GM18867 (cell line): ENCODE measurements around the gene FRAS1.
"Not testable (repeated sequence)": the region's sequence is repeated elsewhere in the genome, so short reads cannot be mapped to it uniquely, and the experiment has no call there.

Experiments used
- ATAC-seq: cut with Tn5 transposase; IDR thresholded peaks from one replicate; pipeline ENCODE4 v1.9.1; 2021; ENCODE audit warnings: mild to moderate bottlenecking, moderate library complexity; ENCODE audit not compliant: unreplicated experiment

Gene FRAS1

GRCh38 chr4:78268597-78268996, 211.5 kb downstream of the FRAS1 start:
- no peak for ATAC-seq

DNA sequence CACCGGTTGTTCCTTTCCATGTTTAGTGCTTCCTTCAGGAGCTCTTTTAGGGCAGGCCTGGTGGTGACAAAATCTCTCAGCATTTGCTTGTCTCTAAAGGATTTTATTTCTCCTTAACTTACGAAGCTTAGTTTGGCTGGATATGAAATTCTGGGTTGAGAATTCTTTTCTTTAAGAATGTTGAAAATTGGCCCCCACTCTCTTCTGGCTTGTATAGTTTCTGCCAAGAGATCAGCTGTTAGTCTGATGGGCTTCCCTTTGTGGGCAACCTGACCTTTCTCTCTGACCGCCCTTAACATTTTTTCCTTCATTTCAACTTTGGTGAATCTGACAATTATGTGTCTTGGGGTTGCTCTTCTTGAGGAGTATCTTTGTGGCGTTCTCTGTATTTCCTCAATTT, 218.3 kb downstream of the FRAS1 start:
- ATAC-seq: not testable (repeated sequence)

- ATAC-seq: no peak
Measured at GRCh38 chr4:78286281-78286680, 229.2 kb downstream of the FRAS1 start.

DNA sequence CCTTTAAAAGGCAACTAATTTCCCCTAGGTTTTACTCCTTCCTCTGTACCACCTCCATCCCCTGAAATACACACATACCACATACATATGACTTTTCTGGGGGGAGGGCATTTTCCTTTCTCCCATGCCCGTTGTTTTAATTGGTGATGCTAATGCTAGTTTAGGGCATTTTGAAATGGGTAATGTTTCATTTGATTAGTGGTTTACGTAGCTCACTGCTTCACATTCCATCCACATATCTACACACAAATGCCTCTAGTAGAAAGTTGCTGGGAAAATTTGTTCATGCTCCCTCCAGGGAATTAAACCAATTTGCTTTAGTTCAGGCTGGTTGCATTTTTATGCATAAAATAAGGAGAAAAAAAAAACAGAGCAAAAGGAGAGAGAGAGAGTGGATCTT, 231.2 kb downstream of the FRAS1 start:
- ATAC-seq: no peak

GRCh38 chr4:78291277-78291676, 234.2 kb downstream of the FRAS1 start:
- no peak for ATAC-seq

DNA sequence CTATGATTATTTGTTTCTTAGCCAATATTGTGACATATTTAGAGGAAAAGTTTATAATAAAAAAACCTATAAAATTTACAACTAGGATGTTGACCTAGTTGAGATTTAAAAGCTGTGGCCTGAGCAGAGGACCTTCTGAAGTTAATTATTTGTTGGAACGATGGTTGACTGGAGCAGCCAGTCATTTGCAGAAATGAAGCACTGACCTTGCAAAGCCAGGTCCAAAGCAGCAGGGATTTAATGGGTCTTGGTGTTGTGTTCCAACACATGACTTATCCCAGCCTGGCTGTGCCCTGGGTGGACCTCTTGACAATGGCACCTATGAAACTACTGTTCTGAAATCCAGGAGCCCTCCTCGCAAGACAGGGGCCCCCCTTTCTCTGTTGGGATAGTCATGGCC, 235.2 kb downstream of the FRAS1 start:
- no peak for ATAC-seq

GRCh38 chr4:78292856-78293255, 235.7 kb downstream of the FRAS1 start:
- no peak for ATAC-seq

DNA sequence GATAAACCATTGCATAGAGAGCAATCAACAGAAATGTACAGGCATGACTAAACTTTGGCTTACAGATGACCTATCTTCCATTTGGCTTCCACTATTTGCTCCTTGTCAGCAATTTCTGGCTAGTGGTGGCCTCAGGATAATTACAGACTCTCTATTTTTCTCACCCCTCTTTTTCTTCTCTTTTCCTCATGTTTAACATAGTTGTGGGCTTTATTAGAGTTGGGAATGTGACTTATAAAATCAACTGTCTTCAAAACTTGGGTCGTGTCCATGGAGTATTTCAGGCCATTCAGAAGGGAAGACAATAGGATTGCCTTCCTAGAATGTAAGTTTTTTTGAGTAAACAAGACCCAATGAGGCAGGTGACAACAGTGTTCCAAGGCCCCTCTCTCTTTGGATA, 236.2 kb downstream of the FRAS1 start:
- ATAC-seq: no peak

DNA sequence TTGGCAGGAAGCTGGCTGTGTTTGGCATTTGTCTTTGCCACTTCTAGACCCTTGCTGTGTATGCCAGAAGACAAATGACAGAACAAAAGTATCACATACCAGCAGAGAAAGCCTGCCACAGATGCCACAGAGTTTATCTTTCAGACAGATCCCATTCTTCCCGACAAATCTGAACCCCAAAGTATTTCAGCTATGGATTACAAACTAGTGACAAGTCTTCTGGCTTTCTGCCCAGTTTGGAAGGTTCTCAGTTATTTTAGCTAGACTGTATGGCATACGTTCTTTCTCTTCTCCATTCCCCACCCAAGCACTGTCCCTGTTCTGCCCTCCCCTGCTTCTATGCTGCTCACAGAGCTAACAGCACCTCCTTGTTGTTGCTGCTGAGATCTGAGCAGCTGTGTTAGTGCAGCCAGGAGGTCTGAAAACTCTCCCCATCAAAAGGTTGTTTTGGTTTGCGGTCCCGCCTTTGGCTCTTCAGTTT, 236.7 kb downstream of the FRAS1 start:
- no peak for ATAC-seq

DNA sequence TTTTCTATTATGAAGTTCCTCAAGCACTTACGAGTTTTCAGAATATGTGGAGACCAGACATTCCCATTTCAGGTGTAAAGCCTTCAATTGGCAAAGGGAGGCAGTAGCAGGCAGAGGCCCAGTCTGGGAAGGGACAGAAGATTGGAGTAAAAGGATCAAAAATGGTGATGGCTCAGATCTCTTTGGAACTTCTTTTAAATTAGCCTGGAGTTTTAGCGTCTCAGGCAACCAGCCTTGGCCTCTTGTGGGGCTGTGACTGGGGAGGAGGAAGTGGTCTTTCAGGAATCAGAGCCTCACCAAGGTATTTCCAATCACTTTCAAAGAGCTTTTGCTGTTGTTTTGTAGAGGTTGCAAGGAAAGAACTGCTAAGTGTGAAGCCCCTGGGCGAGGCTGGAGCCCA, 239.1 kb downstream of the FRAS1 start:
- no peak for ATAC-seq

DNA sequence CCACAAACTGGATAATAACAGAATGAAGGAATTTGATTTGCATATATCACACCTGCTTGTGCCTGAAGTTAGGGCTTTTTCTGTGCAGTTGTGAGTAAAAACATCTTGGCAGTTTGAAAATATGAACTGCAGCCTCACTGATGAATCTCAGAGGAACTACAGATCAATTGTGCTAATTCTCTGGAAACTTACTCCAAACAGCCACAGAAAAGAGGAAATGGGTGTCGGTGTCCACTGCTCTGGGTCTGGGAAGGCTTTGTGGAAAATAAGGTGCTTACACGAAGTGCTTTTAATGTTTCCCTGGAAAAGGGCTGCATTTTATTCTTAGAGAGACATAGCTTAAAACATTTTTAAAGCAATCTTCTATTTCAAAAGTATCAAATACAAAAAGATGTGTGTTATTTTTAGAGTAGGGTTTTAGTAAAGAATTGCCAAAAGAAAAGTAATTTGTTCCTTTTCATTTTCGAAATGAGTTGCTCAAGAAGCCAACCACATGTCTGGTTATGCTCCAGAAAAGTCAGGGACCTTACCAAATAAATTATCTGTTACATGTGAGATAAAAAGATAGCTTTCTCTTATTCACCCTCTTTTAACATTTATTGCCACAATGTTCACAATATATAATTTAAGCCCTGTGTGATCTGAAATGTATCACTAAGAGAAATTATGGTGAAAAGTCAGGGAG, 240.1 kb downstream of the FRAS1 start:
- peak; percentile 51 for ATAC-seq

DNA sequence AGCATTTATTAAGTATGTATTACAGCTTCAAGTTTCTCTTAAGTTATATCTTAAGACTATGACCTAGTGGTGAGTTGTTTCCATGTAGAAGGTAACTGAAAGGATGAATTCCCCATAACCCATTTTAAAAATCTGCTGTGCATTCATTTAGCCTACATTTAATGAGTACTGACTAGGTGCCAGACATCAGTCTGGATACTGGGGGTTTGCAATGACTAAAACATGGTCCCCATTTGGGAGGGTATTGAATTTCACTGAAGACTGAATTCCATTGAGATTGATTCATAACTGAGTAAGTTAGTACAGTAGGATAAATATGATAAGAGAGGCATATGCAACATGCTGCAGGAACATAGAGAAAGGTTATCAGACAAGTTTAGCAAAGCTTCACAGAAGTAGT, 241.5 kb downstream of the FRAS1 start:
- ATAC-seq: no peak

GRCh38 chr4:78299565-78299972, 242.4 kb downstream of the FRAS1 start:
- peak; percentile 60 for ATAC-seq

DNA sequence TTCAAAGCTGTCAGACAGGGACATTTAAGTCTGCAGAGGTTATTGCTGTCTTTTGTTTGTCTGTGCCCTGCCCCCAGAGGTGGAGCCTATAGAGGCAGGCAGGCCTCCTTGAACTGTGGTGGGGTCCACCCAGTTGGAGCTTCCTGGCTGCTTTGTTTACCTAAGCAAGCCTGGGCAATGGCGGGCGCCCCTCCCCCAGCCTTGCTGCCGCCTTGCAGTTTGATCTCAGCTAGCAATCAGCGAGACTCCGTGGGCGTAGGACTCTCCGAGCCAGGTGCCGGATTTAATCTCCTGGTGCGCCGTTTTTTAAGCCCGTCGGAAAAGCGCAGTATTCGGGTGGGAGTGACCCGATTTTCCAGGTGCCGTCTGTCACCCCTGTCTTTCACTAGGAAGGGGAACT, 250.1 kb downstream of the FRAS1 start:
- not testable (repeated sequence) for ATAC-seq

- ATAC-seq: no peak
Measured at GRCh38 chr4:78308517-78308916, 251.4 kb downstream of the FRAS1 start.

DNA sequence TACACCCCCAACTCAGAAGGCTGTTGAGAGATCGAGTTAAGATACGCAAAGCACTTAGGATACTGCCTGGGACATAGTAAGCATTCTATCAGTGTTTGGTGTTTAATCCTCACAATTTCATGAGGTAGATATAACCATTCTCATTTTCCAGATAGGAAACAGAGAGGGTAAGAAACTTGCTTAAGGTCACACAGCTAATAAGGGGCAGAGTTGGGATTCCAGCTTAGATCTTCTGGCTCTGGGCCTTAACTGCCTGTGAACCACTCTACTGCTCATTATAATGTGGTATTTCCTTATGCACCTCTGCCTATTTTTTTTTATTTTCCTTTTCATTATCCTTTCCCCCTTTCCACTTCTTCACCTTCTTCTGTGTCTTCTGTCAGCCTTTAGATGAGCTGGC, 252.2 kb downstream of the FRAS1 start:
- no peak for ATAC-seq

GRCh38 chr4:78310007-78310739, 253.1 kb downstream of the FRAS1 start:
- no peak for ATAC-seq

- ATAC-seq: no peak
Measured at GRCh38 chr4:78310740-78311115, 253.6 kb downstream of the FRAS1 start.

DNA sequence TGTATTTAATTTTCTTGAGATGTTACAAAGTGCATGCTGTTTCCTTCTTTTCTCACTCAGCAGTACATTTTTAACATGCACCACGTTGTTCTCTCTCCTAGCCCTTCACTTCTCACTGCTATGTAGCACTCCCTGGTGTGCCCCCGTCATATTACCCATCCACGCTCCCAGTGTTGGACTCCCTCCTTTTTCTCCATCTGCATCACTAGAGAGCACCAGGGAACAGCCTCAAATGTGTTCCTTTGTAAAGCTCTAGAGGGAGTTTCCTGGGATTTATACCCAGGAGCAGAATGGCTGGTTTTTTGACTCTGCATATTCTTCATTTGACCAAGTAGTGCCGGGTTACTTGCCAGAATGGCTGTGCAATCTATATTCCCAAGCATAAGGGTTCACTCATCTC, 254.2 kb downstream of the FRAS1 start:
- no peak for ATAC-seq

GRCh38 chr4:78312989-78313753, 256.0 kb downstream of the FRAS1 start:
- ATAC-seq: no peak

DNA sequence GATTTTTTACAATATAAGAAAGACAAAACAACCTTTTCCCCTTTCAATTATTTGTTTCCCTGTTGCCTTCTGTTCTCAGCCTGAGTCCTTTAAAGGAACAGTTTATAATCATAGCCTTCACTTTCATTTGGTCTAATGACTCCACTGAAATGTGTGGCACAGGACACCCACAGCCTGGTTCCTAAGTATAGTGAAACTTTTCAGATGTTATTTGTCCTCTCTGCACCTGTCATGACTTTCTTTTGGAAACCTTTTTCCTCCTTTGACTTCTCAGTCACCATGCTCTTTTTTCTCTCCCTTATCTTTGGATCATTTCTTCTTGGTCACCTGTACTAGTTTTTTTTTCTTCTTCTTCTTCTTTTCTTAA, 256.6 kb downstream of the FRAS1 start:
- ATAC-seq: no peak

GRCh38 chr4:78318126-78318525, 261.0 kb downstream of the FRAS1 start:
- ATAC-seq: no peak
